Hepatocyte (in vitro differentiated cells): ENCODE results near the gene SH3TC2.

Source experiments
- CTCF ChIP-seq: fragments of 200-600 bp; sonication (generic); IDR thresholded peaks from 2 replicates; pipeline ENCODE4 v1.5.1; 2016; ENCODE audit warnings: antibody characterized with exemption, mild to moderate bottlenecking; ENCODE audit not compliant: poor library complexity
- EZH2 ChIP-seq: fragments of 200-600 bp; sonication (generic); IDR thresholded peaks from 2 replicates; pipeline ENCODE4 v1.6.1; 2016; ENCODE audit warnings: antibody characterized with exemption, mild to moderate bottlenecking, borderline replicate concordance

- TF ChIP-seq CTCF (no peak), EZH2 (no peak)
Measured at GRCh38 chr5:148974642-148975327, 88.1 kb downstream of the SH3TC2 start.
